Kidney glomerular epithelial cell (primary cell): ENCODE data around the gene C11orf68.
"Not testable (repeated sequence)": the region's sequence is repeated elsewhere in the genome, so short reads cannot be mapped to it uniquely, and the experiment has no call there.

Source experiments
- DNase-seq: peaks from one replicate; lab custom pipeline; 2025; lab: John Stamatoyannopoulos, UW

C11orf68 gene

GRCh38 chr11:65912845-65913244 lies 6.0 kb downstream of the C11orf68 start:
- no peak for DNase-seq

GRCh38 chr11:65911682-65912568 lies 6.9 kb downstream of the C11orf68 start:
- DNase-seq: peak; percentile 50

- no peak for DNase-seq
Measured at GRCh38 chr11:65907878-65908277, 11.0 kb downstream of the C11orf68 start.

- DNase-seq: no peak
Measured at GRCh38 chr11:65906602-65907001, 12.3 kb downstream of the C11orf68 start.

GRCh38 chr11:65903715-65904114 lies 15.1 kb downstream of the C11orf68 start:
- DNase-seq: no peak

GRCh38 chr11:65903068-65903481 lies 15.8 kb downstream of the C11orf68 start:
- DNase-seq: peak; percentile 76

- DNase-seq: no peak
Measured at GRCh38 chr11:65900899-65901180, 18.0 kb downstream of the C11orf68 start.

GRCh38 chr11:65900125-65900898 lies 18.6 kb downstream of the C11orf68 start, which contains the start of gene FOSL1:
Gene FOSL1 (minus strand): TSS chr11:65900388. CDS start chr11:65900339, 49 bp downstream.
- peak; percentile 59 for DNase-seq

GRCh38 chr11:65899356-65900124 lies 19.3 kb downstream of the C11orf68 start:
- peak; percentile 58 for DNase-seq

- no peak for DNase-seq
Measured at GRCh38 chr11:65898656-65899355, 20.1 kb downstream of the C11orf68 start.

- no peak for DNase-seq
Measured at GRCh38 chr11:65897020-65897471, 21.8 kb downstream of the C11orf68 start.

GRCh38 chr11:65896034-65896999 lies 22.5 kb downstream of the C11orf68 start:
- no peak for DNase-seq

GRCh38 chr11:65895482-65895981 lies 23.3 kb downstream of the C11orf68 start:
- no peak for DNase-seq

GRCh38 chr11:65894034-65894591 lies 24.7 kb downstream of the C11orf68 start:
- DNase-seq: no peak

- no peak for DNase-seq
Measured at GRCh38 chr11:65892661-65893317, 26.1 kb downstream of the C11orf68 start.

- DNase-seq: not testable (repeated sequence)
Measured at GRCh38 chr11:65892137-65892540, 26.7 kb downstream of the C11orf68 start.

GRCh38 chr11:65891219-65892136 lies 27.4 kb downstream of the C11orf68 start:
- no peak for DNase-seq
